ENCODE data around the gene SPATS2.
"Not testable (repeated sequence)": the region's sequence is repeated elsewhere in the genome, so short reads cannot be mapped to it uniquely, and the experiment has no call there.

The SPATS2 gene

DNA sequence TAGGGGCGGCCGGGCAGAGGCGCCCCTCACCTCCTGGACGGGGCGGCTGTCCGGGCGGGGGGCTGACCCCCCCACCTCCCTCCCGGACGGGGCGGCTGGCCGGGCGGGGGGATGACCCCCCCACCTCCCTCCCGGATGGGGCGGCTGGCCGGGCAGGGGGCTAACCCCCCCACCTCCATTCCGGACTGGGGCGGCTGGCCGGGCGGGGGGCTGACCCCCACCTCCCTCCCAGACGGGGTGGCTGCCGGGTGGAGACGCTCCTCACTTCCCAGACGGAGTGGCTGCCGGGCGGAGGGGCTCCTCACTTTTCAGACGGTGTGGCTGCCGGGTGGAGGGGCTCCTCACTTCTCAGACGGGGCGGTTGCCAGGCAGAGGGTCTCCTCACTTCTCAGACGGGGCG is 69.5 kb downstream of the SPATS2 start:
- ATAC-seq; H3K36me3 Mint-ChIP-seq (ENCODE audit: low read depth); H3K4me3 Mint-ChIP-seq; H3K27me3 Mint-ChIP-seq; H3K4me1 Mint-ChIP-seq; DNase-seq; H3K9me3 Mint-ChIP-seq; H3K27ac Mint-ChIP-seq: not testable (repeated sequence)

DNA sequence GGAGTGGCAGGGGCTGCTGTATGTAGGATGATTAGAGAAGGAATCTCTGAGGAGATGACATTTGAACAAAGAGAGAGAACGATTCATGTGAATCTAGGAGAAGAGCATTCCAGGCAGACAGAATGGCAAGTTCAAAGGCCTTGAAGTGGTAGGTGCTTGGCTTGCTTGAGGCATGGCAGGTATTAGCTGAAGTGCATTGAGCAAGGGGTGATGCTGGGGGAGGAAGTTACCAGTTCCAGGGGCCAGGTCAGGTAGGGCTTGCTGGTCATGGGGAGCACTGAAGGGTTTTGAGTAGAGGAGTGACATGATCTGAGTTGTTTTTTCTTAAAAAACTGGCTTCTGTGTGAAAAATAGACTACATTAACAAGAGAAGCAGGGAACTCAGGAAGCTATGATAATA is 71.8 kb downstream of the SPATS2 start:
- no peak for ATAC-seq

DNA sequence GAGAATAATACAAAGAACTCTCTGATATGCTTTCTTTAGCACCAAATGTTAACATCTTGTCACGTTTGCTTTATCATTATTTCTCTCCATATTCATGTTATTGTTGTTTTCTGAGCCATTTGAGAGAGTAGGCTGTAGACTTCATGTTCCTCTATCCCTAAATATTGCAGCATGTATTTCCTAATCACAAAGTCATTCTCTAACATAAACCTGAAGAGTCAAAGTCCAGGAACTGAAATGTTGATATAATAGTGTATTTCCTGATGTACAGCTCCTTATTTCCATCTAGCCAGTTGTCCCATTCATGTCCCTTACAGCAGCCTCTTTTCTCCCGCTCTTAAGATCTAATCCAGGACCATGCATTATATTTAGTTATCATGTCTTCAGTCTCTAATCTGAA is 72.8 kb downstream of the SPATS2 start:
- DNase-seq (no peak), ATAC-seq (no peak)
- H3K4me3 Mint-ChIP-seq, result no peak overlapping the region
- no peaks in the 10 kb centered on the region for H3K4me1 Mint-ChIP-seq
- no peaks in the 10 kb centered on the region for H3K9me3 Mint-ChIP-seq
- H3K27ac Mint-ChIP-seq, result no peak overlapping the region
- no peaks in the 10 kb centered on the region for H3K36me3 Mint-ChIP-seq (ENCODE audit: low read depth)
- no peaks in the 10 kb centered on the region for H3K27me3 Mint-ChIP-seq

More for the DNA sequence above, 71.8 kb downstream of the SPATS2 start:
- Mint-ChIP-seq H3K4me3 (no peak overlapping the region), H3K4me1 (no peaks in the 10 kb centered on the region), H3K36me3 (ENCODE audit: low read depth) (no peaks in the 10 kb centered on the region), H3K9me3 (no peaks in the 10 kb centered on the region), H3K27ac (no peak overlapping the region), H3K27me3 (no peaks in the 10 kb centered on the region)
- no peak for DNase-seq

DNA sequence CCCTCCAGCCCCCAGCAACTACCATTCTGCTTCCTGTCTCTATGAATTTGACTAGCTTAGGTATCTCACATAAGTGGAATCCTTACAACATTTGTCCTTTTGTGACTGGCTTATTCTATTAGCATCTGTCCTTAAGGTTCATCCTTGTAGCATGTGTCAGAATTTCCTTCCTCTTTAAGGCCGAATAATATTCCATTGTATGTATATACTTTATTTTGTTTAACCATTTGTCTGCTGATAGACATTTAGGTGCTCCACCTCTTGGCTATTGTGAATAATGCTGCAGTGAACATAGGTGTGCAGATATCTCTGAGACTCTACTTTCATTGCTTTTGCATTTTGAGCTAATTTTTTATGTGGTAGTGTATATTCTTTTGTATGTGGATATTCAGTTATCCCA is 75.7 kb downstream of the SPATS2 start:
- no peak overlapping the region for H3K27ac Mint-ChIP-seq
- H3K9me3 Mint-ChIP-seq, result no peaks in the 10 kb centered on the region
- no peak for DNase-seq
- H3K36me3 Mint-ChIP-seq (ENCODE audit: low read depth), result no peaks in the 10 kb centered on the region
- H3K4me1 Mint-ChIP-seq, result no peaks in the 10 kb centered on the region
- H3K27me3 Mint-ChIP-seq, result no peaks in the 10 kb centered on the region
- ATAC-seq, result no peak
- no peak overlapping the region for H3K4me3 Mint-ChIP-seq

DNA sequence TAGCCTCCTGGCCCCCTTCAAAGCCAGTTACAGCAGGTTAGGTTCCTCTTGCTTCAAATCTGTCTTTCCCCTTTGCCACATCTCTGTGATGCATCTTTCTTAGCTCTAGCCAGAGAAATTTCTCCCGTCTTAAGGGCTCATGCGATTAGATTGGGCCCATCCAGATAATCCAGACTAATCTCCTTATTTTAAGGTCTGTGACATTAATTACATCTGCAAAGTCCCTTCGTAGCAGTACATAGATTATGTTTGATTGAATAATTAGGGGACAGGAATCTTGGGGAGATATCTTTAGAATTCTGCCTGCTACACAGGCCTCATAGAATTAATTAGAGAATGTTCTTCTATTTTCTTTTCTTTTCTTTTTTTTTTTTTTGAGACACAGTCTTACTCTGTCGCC is 79.3 kb downstream of the SPATS2 start:
- peaks cover 4% of the 10 kb centered on the region for H3K9me3 Mint-ChIP-seq
- no peak overlapping the region for H3K27ac Mint-ChIP-seq
- H3K36me3 Mint-ChIP-seq (ENCODE audit: low read depth), result no peaks in the 10 kb centered on the region
- peaks cover 1% of the 10 kb centered on the region for H3K4me1 Mint-ChIP-seq
- H3K4me3 Mint-ChIP-seq, result no peak overlapping the region
- no peaks in the 10 kb centered on the region for H3K27me3 Mint-ChIP-seq
- ATAC-seq (no peak), DNase-seq (no peak)

DNA sequence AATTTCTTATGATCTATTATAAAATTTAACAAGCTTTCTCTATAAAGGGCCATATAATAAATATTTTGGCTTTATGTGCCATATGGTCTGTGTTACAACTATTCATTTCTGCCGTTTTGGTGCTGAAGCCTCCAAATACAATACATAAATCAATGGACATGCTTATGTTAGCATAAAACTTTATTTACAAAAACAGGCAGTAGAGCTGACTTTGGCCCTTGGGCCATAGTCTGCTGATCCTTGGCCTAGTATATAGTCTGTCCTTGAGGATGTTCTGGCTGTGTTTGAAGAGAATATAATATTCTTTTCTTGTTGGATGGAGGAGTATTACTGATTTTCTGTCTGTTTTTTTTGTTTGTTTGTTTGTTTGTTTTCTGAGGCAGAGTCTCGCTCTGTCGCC is 81.6 kb downstream of the SPATS2 start:
- Mint-ChIP-seq H3K36me3 (ENCODE audit: low read depth) (peaks cover 1% of the 10 kb centered on the region), H3K9me3 (peaks cover 4% of the 10 kb centered on the region), H3K4me3 (no peak overlapping the region), H3K27ac (no peak overlapping the region), H3K4me1 (peaks cover 6% of the 10 kb centered on the region), H3K27me3 (no peaks in the 10 kb centered on the region)
- DNase-seq, result no peak
- ATAC-seq, result no peak

DNA sequence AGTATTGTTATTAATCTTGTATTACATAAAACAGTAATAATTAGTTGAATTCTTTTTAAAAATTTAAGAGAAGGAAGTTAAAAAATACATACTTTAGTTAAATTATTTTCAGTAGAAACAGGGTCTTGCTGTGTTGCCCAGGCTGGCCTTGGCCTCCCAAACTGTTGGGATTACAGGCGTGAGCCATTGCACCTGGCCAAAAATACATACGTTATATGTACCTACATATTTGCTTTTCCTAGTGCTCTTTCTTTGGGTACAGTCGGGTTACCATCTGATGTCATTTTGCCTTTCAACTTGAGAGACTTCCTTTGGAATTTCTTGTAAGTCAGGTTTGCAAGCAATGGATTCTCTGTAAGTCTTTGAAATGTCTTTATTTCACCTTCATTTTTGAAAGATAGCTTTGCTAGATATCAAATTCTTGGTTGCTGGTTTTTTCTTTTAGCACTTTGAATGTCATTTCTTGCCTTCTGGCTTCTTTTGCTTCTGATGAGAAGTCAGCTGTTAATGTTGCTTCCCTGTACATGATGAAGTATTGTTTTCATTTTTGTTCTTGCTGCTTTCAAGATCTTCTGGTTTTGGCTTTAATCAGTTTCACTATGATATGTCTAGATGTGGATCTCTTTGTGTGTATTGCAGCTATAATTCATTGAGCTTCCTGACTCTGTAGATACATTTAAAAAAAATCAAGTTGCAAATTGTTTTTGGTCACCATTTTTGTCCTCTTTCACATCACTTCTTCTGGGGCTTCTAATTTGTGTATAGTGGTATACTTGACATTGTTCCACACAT is 84.4 kb downstream of the SPATS2 start:
- no peak for DNase-seq
- ATAC-seq, result no peak
- Mint-ChIP-seq H3K27ac (no peak overlapping the region), H3K4me1 (peaks cover 6% of the 10 kb centered on the region), H3K9me3 (peaks cover 4% of the 10 kb centered on the region), H3K27me3 (no peaks in the 10 kb centered on the region), H3K36me3 (ENCODE audit: low read depth) (peaks cover 1% of the 10 kb centered on the region), H3K4me3 (no peak overlapping the region)

DNA sequence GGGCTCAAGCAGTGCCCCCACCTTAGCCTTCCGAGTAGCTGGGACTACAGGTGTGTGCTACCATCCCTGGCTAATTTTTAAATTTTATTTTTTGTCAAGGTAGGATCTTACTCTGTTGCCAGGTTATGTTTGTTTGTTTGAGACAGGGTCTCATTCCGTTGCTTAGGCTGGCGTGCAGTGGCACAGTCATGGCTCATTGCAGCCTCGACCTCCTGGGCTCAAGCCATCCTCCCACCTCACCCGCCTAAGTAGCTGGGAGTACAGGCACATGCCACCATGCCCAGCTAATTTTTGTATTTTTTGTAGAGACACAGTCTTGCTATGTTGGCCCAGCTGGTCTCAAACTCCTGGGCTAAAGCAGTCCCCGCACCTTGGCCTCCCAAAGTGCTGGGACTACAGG is 88.2 kb downstream of the SPATS2 start:
- Mint-ChIP-seq H3K36me3 (ENCODE audit: low read depth) (peaks cover 1% of the 10 kb centered on the region), H3K27me3 (no peaks in the 10 kb centered on the region), H3K4me3 (no peak overlapping the region), H3K27ac (no peak overlapping the region), H3K9me3 (no peaks in the 10 kb centered on the region), H3K4me1 (peaks cover 6% of the 10 kb centered on the region)
- no peak for ATAC-seq
- no peak for DNase-seq

DNA sequence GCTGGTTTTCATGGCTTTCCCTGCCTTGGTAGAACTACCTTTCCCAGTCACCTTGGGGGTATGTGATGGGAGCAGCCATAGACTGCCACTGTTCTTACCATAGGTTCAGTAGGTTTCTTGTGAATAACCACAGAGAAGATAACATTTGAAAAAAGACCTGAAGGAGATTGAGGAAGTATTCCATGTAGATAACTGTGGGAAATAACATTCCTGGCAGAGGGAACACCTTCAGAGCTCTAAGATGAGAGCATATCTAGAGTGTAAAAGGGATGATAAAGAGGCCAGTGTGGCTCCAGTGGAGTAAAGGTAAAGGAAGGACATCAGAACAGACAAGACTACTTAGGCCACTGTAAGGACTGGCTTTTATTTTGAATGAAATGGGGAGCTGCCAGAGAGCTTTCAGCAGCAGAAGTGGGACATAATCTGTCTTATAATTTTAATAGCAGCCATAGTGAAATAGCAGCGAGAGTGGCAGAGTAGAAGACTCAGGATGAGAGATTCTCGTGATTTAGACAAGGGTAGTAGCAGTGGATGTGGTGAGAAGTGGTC is 88.9 kb downstream of the SPATS2 start:
- DNase-seq, result no peak
- peaks cover 1% of the 10 kb centered on the region for H3K36me3 Mint-ChIP-seq (ENCODE audit: low read depth)
- peaks cover 6% of the 10 kb centered on the region for H3K4me1 Mint-ChIP-seq
- H3K27ac Mint-ChIP-seq, result no peak overlapping the region
- no peaks in the 10 kb centered on the region for H3K27me3 Mint-ChIP-seq
- no peaks in the 10 kb centered on the region for H3K9me3 Mint-ChIP-seq
- no peak overlapping the region for H3K4me3 Mint-ChIP-seq
- no peak for ATAC-seq

DNA sequence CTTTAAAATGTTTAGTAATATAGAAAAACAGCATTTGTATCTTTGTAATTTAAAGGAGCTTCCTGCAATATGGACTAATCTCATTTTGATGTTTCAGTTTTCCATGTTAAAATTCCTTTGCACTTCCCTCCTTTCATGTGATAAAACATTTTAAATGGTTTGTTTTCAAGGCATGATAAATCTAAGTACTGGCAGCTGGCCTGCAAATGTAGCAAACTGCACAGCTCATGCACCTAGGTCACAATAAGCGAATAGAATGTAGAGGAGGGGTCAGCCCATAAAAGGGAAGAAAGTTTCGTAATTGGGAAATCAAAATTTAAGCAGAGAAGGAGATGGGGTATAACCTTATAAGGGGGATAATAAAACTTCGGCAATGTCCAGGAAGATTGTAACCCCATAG is 91.6 kb downstream of the SPATS2 start:
- H3K9me3 Mint-ChIP-seq, result no peaks in the 10 kb centered on the region
- no peak overlapping the region for H3K4me3 Mint-ChIP-seq
- no peaks in the 10 kb centered on the region for H3K4me1 Mint-ChIP-seq
- DNase-seq (no peak), ATAC-seq (no peak)
- no peak overlapping the region for H3K27ac Mint-ChIP-seq
- no peaks in the 10 kb centered on the region for H3K36me3 Mint-ChIP-seq (ENCODE audit: low read depth)
- no peaks in the 10 kb centered on the region for H3K27me3 Mint-ChIP-seq

DNA sequence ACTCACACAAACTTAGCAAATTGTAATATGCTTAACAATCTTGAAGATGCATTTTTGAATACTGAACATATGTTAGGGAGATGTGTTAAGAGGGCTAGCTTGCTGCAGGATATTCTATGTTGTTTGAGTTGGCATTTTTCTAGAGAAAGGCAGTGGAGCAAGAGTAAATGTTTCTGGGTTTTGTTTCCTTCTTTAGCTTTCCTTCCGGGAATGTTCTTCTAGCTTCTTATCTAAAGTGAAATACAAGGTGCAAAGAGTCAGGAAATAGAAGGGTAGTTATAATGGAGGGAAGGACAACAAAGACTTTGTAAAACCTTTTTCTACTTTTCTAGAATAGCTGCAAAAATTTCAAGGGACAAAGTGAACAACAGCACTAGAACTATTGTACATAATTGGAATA is 94.0 kb downstream of the SPATS2 start:
- Mint-ChIP-seq H3K9me3 (no peaks in the 10 kb centered on the region), H3K27me3 (no peaks in the 10 kb centered on the region), H3K27ac (no peak overlapping the region), H3K4me1 (no peaks in the 10 kb centered on the region), H3K36me3 (ENCODE audit: low read depth) (peaks cover 1% of the 10 kb centered on the region), H3K4me3 (no peak overlapping the region)
- ATAC-seq (no peak), DNase-seq (no peak)

DNA sequence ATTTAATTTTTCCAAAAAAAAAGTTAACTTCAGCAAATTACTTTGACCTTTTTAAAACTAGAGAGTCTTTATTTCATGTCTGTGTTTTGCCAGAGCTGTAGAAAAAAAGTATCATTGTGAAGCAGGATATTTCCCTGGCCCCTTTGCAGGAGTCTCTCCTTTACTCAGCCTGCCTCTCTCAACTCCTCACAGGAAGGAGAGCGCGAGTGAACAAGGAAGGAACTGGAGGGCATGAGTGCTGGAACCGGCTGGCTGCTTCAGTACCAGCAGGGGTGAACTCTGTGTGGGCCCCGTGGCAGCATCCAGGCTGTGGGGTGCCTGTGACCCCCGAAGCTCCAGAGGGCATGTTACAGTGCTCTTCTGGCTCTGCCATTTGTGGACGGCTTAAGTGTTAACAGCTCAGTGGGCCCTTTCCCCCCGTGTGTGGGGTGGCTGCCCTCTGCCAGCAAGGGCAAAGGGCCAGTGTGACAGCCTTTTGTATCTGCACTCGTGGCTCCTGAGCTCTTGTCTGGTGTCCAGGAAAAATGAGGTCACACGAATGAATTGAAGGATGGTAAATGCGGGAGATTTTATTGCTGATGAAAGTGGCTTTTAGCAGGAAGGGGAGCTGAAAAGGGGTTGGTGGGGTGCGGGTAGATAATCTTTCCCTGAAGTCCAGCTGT is 95.0 kb downstream of the SPATS2 start:
- no peak overlapping the region for H3K27ac Mint-ChIP-seq

DNA sequence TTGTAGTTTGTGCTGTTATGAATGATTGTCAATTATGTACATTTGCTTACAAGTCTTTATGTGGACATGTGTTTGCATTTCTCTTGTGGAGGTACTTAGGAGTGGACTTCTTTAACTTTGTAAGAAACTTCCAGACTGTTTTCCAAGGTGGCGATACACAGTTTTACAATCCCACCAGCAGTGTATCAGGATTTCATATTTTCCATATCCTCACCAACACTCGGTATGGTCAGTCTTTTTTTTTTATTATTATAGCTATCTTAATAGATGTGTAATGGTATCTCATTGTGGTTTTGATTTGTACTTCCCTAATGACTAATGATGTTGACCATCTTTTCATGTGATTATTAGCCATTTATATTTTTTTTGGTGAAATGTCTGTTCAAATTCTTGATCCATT is 97.9 kb downstream of the SPATS2 start:
- no peaks in the 10 kb centered on the region for H3K4me1 Mint-ChIP-seq
- no peaks in the 10 kb centered on the region for H3K27me3 Mint-ChIP-seq
- no peak overlapping the region for H3K27ac Mint-ChIP-seq
- H3K36me3 Mint-ChIP-seq (ENCODE audit: low read depth), result peaks cover 1% of the 10 kb centered on the region
- no peaks in the 10 kb centered on the region for H3K9me3 Mint-ChIP-seq
- H3K4me3 Mint-ChIP-seq, result no peak overlapping the region
- ATAC-seq (no peak), DNase-seq (no peak)

More for the DNA sequence above, 95.0 kb downstream of the SPATS2 start:
- DNase-seq, result no peak
- Mint-ChIP-seq H3K9me3 (no peaks in the 10 kb centered on the region), H3K4me1 (no peaks in the 10 kb centered on the region), H3K4me3 (no peak overlapping the region), H3K36me3 (ENCODE audit: low read depth) (peaks cover 1% of the 10 kb centered on the region), H3K27me3 (no peaks in the 10 kb centered on the region)
- ATAC-seq, result no peak

DNA sequence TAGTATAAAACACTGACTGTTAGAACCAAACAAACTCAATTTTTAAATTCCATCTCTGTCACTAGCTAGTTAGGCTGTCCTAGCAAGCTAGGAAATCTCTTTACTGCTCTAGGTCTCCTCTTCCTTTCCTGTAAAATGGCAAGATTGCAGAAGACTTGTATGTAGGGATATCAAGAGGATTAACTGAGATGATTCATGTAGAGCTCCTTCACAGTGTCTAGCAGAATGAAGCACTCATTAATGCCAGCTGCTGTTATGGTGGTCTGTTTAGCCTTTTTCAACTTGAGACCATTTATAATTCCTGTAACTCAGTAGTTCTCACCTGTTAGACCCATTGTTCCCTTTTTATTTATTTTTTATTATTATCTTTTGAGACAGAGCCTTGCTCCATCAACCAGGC is 103.7 kb downstream of the SPATS2 start:
- no peak overlapping the region for H3K27ac Mint-ChIP-seq
- no peak for DNase-seq
- no peaks in the 10 kb centered on the region for H3K9me3 Mint-ChIP-seq
- no peaks in the 10 kb centered on the region for H3K36me3 Mint-ChIP-seq (ENCODE audit: low read depth)
- no peaks in the 10 kb centered on the region for H3K4me1 Mint-ChIP-seq
- no peak overlapping the region for H3K4me3 Mint-ChIP-seq
- H3K27me3 Mint-ChIP-seq, result no peaks in the 10 kb centered on the region
- no peak for ATAC-seq

DNA sequence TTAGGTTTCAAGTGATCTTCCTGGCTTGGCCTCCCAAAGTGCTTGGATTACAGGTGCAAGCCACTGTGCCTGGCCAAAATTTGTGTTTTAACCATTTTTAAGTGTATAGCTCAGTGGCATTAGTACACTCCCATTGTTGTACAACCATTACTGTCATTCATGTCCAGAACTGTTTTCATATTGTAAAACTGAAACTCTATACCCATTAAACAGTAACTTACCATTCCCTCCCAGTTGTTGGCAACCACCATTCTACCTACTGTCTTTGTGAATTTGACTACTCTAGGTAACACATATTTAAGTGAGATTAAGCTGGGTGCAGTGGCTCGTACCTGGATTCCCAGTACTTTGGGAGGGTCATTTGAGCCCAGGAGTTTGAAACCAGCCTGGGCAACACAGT is 104.3 kb downstream of the SPATS2 start:
- Mint-ChIP-seq H3K36me3 (ENCODE audit: low read depth) (peaks cover 2% of the 10 kb centered on the region), H3K27ac (no peak overlapping the region), H3K9me3 (no peaks in the 10 kb centered on the region), H3K4me3 (no peak overlapping the region), H3K4me1 (peaks cover 1% of the 10 kb centered on the region), H3K27me3 (no peaks in the 10 kb centered on the region)
- DNase-seq (no peak), ATAC-seq (no peak)

Data from activated naive CD8-positive, alpha-beta T cell treated with anti-CD3 and anti-CD28 coated beads, Interleukin-2, amount 50 U/mL, for 24 hours (primary cell).